WTC11 (cell line): Measurements from ENCODE around the gene GJE1.

ENCODE experiments used
- CBFB ChIP-seq: sonication (generic); formaldehyde crosslinking; IDR thresholded peaks from 2 replicates; pipeline ENCODE4 v1.8.1; 2022; ENCODE audit warnings: mild to moderate bottlenecking, low read depth, missing genetic modification reagents
- GABPB1 ChIP-seq: sonication (generic); formaldehyde crosslinking; IDR thresholded peaks from 2 replicates; pipeline ENCODE4 v1.8.1; 2023; ENCODE audit warnings: mild to moderate bottlenecking, missing genetic modification reagents
- NFYB ChIP-seq: sonication (generic); formaldehyde crosslinking; conservative IDR thresholded peaks from 2 replicates; pipeline ENCODE4 v1.8.0; 2022; ENCODE audit warnings: low read depth, missing genetic modification reagents
- TP53 ChIP-seq: sonication (generic); formaldehyde crosslinking; IDR thresholded peaks from 2 replicates; pipeline ENCODE4 v1.8.1; 2023; ENCODE audit warnings: mild to moderate bottlenecking, missing genetic modification reagents
- TF ChIP-seq, protein P1 (sequence below): fragments of 200-600 bp; IDR thresholded peaks from 2 replicates; pipeline ENCODE4 v1.8.0; 2022; ENCODE audit warnings: antibody characterized with exemption
- TF ChIP-seq, protein P2 (sequence below): sonication (generic); formaldehyde crosslinking; IDR thresholded peaks from 2 replicates; pipeline ENCODE4 v1.8.1; 2022; ENCODE audit warnings: low read depth, missing genetic modification reagents, borderline replicate concordance
- TF ChIP-seq, protein P3 (sequence below): sonication (generic); formaldehyde crosslinking; IDR thresholded peaks from 2 replicates; pipeline ENCODE4 v1.8.1; 2023; ENCODE audit warnings: mild to moderate bottlenecking, missing genetic modification reagents

DNA sequence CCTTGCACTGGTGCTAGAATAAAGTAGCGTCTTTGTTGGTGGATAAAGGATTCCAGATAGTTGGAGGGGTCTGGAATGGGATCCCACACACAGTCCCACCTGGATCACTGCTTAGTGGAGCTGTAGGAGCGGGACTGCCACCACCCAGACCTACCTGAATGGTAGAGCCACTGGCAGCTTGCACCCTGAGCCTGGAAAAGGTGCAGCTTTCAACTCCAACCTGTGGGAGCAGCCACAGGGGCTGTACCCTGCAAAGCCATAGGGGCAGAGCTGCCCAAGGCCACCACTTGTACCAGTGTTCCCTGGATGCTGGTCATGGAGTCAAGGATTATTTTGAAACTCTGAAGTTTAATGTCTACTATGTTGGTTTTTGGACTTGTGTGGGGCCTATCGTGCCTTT lies 41.3 kb downstream of the GJE1 start:
- TF ChIP-seq GABPB1 (CRISPR knock-in tag) (no peak), CBFB (CRISPR knock-in tag) (no peak), NFYB (CRISPR knock-in tag) (no peak), TP53 (CRISPR knock-in tag) (no peak)
- TF ChIP-seq, protein P1, sequence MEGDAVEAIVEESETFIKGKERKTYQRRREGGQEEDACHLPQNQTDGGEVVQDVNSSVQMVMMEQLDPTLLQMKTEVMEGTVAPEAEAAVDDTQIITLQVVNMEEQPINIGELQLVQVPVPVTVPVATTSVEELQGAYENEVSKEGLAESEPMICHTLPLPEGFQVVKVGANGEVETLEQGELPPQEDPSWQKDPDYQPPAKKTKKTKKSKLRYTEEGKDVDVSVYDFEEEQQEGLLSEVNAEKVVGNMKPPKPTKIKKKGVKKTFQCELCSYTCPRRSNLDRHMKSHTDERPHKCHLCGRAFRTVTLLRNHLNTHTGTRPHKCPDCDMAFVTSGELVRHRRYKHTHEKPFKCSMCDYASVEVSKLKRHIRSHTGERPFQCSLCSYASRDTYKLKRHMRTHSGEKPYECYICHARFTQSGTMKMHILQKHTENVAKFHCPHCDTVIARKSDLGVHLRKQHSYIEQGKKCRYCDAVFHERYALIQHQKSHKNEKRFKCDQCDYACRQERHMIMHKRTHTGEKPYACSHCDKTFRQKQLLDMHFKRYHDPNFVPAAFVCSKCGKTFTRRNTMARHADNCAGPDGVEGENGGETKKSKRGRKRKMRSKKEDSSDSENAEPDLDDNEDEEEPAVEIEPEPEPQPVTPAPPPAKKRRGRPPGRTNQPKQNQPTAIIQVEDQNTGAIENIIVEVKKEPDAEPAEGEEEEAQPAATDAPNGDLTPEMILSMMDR, result no peak
- TF ChIP-seq, protein P2, sequence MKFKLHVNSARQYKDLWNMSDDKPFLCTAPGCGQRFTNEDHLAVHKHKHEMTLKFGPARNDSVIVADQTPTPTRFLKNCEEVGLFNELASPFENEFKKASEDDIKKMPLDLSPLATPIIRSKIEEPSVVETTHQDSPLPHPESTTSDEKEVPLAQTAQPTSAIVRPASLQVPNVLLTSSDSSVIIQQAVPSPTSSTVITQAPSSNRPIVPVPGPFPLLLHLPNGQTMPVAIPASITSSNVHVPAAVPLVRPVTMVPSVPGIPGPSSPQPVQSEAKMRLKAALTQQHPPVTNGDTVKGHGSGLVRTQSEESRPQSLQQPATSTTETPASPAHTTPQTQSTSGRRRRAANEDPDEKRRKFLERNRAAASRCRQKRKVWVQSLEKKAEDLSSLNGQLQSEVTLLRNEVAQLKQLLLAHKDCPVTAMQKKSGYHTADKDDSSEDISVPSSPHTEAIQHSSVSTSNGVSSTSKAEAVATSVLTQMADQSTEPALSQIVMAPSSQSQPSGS (CRISPR knock-in tag), result no peak
- TF ChIP-seq, protein P3, sequence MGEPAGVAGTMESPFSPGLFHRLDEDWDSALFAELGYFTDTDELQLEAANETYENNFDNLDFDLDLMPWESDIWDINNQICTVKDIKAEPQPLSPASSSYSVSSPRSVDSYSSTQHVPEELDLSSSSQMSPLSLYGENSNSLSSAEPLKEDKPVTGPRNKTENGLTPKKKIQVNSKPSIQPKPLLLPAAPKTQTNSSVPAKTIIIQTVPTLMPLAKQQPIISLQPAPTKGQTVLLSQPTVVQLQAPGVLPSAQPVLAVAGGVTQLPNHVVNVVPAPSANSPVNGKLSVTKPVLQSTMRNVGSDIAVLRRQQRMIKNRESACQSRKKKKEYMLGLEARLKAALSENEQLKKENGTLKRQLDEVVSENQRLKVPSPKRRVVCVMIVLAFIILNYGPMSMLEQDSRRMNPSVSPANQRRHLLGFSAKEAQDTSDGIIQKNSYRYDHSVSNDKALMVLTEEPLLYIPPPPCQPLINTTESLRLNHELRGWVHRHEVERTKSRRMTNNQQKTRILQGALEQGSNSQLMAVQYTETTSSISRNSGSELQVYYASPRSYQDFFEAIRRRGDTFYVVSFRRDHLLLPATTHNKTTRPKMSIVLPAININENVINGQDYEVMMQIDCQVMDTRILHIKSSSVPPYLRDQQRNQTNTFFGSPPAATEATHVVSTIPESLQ (CRISPR knock-in tag), result no peak
